ENCODE results near the gene RNASE9. TPM values are rescaled to one million over a fixed set of nuclear protein-coding genes. Genes with fewer than 3 reads are reported as not detected.

RNASE9 gene
- total RNA-seq, 1 experiment from 2014 or later = not detected

DNA sequence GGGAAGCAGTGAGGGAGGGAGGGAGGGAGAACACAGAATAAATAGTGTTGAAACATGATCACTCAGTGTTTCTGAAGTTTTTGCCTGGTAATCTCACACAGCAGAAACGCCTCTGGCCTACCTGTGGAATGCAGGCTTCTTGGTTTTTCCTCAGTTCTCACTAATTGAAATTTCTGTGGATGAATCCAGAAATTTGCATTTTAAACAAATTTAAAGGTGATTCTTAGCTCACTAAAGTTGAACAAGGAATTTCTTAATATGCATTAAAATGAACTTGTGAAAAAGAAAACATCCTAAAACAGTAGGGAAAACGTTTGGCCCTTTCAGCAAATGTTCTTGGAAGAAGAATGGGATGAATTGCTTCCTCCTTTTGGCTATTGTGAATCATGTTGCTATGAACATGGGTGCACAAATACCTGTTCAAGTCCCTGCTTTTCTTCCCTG lies 1.4 kb downstream of the RNASE9 start:
- H3K36me3 ChIP-seq (replicated peaks; ENCODE audit: control insufficient read depth, insufficient read depth, low read length) = no peaks in the 10 kb centered on the region
- DNase-seq = no peak
- no peaks in the 10 kb centered on the region for H3K27me3 ChIP-seq (ENCODE audit: control insufficient read depth, insufficient read depth, low read length)
- no peak overlapping the region for H3K4me3 ChIP-seq (ENCODE audit: insufficient read depth, low read depth, low read length)

DNA sequence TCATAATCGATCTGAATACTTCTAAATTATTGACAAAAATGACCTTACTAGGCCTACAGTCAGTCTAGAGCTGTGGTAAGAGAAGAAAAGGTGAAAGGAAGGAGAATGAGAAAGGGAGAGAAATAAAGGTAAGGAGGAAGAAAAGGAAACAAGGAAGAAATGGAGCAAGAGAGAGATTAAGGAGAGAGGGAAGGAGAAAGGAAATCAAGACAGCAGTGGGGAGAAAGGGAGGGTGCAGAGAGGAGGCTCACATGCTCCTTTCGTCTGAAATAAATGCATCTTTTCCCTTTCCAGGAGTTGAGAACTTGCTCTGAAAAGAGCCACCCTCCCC lies 3.7 kb downstream of the RNASE9 start:
- no peaks in the 10 kb centered on the region for H3K36me3 ChIP-seq (replicated peaks; ENCODE audit: control insufficient read depth, insufficient read depth, low read length)

DNA sequence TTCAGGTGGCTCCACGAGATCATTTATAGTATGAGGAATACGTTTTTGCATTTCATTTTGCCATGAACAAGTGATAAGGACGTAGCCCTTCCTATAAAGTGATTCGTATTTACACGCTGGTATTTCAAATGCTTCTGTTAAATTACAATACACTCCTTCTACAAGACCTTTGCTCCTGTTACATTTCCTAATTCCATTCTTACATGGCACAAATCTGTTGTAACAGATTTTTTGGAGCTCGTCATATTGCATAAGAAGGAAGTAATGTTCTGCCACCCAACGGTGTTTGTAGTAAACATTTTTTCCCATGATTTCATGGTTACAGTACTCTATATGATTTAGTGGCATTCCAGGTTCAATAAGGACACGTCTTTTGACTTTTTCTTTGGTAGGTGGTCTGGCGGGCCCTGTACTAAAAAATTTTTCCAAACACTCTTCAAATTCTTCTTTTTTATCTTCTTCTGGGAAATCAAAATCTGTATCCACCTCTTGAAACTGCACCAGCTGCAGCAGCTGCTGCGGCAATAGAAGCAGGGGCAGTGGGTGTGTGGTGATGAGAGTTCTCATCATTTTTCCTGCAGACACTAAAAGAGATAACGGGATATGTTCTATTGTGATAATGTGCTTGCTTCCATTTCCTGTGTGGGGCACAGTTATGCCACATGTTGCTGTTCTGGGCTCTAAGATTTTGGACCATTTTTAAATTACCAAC lies 4.2 kb downstream of the RNASE9 start:
- Histone ChIP-seq H3K4me3 (ENCODE audit: insufficient read depth, low read depth, low read length) (no peak overlapping the region), H3K27me3 (ENCODE audit: control insufficient read depth, insufficient read depth, low read length) (no peaks in the 10 kb centered on the region), H3K36me3 (replicated peaks; ENCODE audit: control insufficient read depth, insufficient read depth, low read length) (no peaks in the 10 kb centered on the region)
- no peak for DNase-seq

More for the DNA sequence above, 3.7 kb downstream of the RNASE9 start:
- Histone ChIP-seq H3K4me3 (ENCODE audit: insufficient read depth, low read depth, low read length) (no peak overlapping the region), H3K27me3 (ENCODE audit: control insufficient read depth, insufficient read depth, low read length) (no peaks in the 10 kb centered on the region)
- DNase-seq = no peak

DNA sequence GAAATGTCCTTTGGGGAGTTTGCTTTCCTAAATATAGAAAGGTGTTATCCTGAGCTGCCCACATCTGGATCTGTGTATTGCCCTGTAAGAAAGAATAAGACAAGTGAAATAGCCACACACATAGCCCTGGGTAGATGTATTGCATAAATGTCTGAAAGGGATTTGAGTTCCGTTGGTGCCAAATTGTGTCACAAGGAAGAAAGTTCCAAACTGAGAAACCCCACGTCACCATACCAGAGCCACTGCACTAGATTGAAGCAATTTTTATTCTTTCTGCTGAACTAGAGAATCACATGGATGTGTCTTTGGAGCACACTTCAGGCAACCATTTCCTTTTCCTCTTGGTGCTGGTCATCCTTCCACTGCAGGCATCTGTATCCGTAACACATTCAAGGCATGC lies 5.0 kb downstream of the RNASE9 start:
- H3K36me3 ChIP-seq (replicated peaks; ENCODE audit: control insufficient read depth, insufficient read depth, low read length) = no peaks in the 10 kb centered on the region
- no peak overlapping the region for H3K4me3 ChIP-seq (ENCODE audit: insufficient read depth, low read depth, low read length)
- no peak for DNase-seq
- no peaks in the 10 kb centered on the region for H3K27me3 ChIP-seq (ENCODE audit: control insufficient read depth, insufficient read depth, low read length)

DNA sequence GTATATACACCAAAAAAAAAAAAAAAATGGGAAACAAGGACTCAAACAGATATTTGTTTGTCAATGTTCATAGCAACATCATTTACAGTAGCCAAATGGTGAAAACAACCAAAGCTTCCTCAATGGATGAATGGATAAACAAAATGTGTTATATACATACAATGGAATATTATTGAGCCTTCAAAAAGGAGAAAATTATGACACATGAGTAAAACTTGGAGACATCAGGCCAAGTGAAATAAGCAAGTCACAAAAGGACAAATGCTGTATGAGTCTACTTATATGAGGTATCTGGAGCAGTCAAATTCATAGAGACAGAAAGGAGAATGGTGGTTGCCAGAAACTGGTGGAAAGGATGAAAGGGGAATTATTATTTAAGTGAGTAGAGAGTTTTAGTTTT lies 7.8 kb downstream of the RNASE9 start:
- no peaks in the 10 kb centered on the region for H3K36me3 ChIP-seq (replicated peaks; ENCODE audit: control insufficient read depth, insufficient read depth, low read length)
- H3K27me3 ChIP-seq (ENCODE audit: control insufficient read depth, insufficient read depth, low read length) = no peaks in the 10 kb centered on the region
- no peak for DNase-seq
- no peak overlapping the region for H3K4me3 ChIP-seq (ENCODE audit: insufficient read depth, low read depth, low read length)

DNA sequence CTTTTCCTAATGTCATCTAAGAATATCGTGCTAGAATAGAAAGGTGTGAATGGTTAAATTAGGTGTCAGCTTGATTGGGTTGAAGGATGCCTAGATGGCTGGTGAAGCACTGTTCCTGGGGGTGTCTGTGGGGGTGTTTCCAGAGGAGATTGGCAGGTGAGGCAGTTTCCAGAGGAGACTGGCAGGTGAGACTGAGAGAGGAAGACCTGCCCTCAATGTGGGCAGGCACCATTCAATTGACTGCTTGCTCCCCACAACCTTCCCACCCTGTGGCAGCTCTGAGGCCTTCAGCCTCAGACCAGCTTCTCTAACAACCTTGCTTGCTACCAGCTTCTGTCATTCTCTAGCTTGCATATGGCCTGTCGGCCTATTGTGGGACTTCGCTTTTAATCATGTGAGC lies 9.2 kb downstream of the RNASE9 start:
- Histone ChIP-seq H3K36me3 (replicated peaks; ENCODE audit: control insufficient read depth, insufficient read depth, low read length) (no peaks in the 10 kb centered on the region), H3K27me3 (ENCODE audit: control insufficient read depth, insufficient read depth, low read length) (no peaks in the 10 kb centered on the region), H3K4me3 (ENCODE audit: insufficient read depth, low read depth, low read length) (no peak overlapping the region)
- no peak for DNase-seq

DNA sequence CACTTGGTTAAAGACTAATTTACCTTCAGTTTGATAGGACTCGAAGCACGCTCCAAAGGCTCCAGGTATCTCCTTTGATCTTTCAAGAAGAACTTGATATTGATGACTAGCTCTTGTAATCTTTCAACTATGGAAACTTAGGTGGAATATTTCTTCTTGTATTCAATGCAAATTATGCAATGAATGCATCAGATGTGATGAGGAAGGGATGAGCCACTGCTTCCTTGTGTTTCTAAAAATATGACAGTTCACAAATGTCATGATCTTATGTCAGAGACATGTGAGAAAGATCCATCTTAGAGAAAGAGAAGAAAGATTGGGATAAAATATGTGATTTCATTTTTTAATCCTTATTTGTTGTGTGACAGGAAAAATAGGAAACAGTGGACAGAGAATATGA lies 9.9 kb downstream of the RNASE9 start:
- no peak overlapping the region for H3K4me3 ChIP-seq (ENCODE audit: insufficient read depth, low read depth, low read length)
- DNase-seq = no peak
- H3K27me3 ChIP-seq (ENCODE audit: control insufficient read depth, insufficient read depth, low read length) = no peaks in the 10 kb centered on the region
- no peaks in the 10 kb centered on the region for H3K36me3 ChIP-seq (replicated peaks; ENCODE audit: control insufficient read depth, insufficient read depth, low read length)

DNA sequence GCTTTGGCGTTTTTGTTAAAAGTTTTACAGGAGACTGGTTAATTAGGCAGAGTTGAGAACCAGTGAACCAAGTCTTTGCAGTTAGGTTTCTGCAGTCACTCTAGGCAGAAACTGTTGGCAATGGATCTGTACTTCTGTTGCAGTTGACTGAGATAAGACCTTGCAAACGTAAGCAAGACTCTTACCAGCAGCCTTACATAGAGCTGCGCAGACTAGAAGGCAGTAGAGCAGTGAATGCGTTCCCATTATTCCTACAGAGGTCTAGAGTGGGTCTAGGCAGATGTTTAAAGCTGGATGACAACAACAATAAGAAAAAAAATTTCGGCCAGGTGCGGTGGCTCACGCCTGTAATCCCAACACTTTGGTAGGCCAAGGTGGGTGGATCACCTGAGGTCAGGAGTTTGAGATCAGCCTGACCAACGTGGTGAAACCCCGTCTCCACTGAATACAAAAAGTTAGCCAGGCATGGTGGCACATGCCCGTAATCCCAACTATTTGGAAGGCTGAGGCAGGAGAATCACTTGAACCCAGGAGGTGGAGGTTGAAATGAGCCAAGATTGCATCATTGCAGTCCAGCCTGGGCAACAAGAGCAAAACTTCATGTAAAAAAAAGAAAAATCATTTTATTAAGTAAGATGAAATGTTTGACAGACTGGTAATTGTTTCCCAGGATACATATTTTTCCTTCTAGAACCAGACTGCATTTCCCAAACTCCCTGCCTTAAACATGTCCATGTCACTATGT lies 12.3 kb downstream of the RNASE9 start:
- Histone ChIP-seq H3K27me3 (ENCODE audit: control insufficient read depth, insufficient read depth, low read length) (no peaks in the 10 kb centered on the region), H3K4me3 (ENCODE audit: insufficient read depth, low read depth, low read length) (no peak overlapping the region), H3K36me3 (replicated peaks; ENCODE audit: control insufficient read depth, insufficient read depth, low read length) (no peaks in the 10 kb centered on the region)
- DNase-seq = no peak

DNA sequence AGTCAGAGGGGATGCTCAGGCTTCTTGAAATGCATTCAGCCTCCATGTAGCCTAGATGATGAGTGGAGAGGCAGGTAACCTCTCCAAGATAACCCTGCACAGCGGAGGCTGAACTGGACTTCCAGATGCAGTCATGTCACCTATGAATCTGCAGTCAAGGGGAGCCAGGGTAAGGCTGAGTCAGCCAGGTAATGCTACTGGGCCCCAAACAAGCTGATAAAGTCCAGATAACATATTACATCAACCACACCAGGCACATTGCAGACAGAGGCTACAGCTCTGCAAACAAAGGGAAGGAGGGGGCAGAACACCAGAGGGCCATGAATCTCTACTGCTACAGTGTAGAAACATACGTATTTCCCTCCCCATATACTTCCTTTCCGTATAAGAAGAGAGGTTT lies 14.0 kb downstream of the RNASE9 start:
- no peak for DNase-seq
- no peaks in the 10 kb centered on the region for H3K36me3 ChIP-seq (replicated peaks; ENCODE audit: control insufficient read depth, insufficient read depth, low read length)
- no peaks in the 10 kb centered on the region for H3K27me3 ChIP-seq (ENCODE audit: control insufficient read depth, insufficient read depth, low read length)
- H3K4me3 ChIP-seq (ENCODE audit: insufficient read depth, low read depth, low read length) = no peak overlapping the region

DNA sequence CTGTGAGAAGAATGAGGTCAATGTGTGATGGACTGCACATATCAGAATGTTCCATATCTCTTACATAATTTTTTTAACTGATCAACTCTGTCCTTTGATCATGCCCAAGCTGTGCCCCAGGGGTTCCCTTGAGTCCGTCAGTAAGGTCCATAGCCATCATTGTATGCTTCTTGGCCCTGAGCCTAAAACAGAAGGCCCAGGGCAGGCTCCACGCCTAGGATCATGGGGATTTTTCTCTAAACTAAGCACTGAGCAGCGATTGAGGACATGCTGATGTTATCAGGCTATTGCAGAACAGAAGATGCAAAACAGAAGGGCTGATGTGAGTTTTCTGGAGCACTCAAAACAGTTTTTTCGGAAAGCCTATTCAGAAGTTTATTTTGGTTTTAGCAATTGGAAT lies 20.9 kb downstream of the RNASE9 start:
- Histone ChIP-seq H3K4me3 (ENCODE audit: insufficient read depth, low read depth, low read length) (no peak overlapping the region), H3K36me3 (replicated peaks; ENCODE audit: control insufficient read depth, insufficient read depth, low read length) (no peaks in the 10 kb centered on the region), H3K27me3 (ENCODE audit: control insufficient read depth, insufficient read depth, low read length) (no peaks in the 10 kb centered on the region)
- DNase-seq = no peak

DNA sequence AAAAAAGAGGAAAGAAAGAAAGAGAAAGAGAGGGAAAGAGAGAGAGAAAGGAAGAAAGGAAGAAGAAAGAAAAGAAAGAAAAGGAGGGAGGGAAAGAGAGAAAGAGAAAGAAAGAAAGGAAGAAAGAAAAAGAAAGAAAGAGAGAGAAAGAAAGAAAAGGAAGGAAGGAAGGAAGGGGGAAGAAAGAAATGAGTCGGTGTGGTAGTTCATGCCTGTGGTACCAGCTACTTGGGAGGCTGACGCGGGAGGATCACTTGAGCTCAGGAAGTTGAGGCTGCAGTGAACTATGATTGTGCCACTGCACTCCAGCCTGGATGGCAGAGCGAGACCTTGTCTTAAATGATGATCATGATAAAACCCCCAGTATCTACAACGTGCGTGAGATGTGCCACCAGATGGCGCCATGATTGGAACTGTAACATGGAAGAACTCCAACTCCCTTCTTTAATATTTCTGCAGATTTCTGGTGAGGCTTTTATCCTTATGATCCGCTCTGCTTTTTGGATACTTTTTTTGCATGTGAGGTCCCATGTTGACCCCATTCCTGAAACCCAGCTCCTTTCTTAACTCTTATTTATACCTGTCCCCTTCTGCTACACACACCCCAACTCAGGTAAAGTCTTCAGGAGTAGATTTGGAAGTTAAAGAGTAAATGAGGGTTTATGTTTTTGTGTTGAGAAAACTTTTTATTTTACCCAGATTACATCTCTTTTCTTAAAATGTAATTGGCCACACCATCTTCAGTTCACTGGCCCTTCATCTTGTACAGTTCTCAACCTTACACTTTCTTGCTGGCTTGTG lies 29.9 kb downstream of the RNASE9 start:
- Histone ChIP-seq H3K36me3 (replicated peaks; ENCODE audit: control insufficient read depth, insufficient read depth, low read length) (no peaks in the 10 kb centered on the region), H3K27me3 (ENCODE audit: control insufficient read depth, insufficient read depth, low read length) (no peaks in the 10 kb centered on the region), H3K4me3 (ENCODE audit: insufficient read depth, low read depth, low read length) (no peak overlapping the region)
- DNase-seq = peak; percentile 62

DNA sequence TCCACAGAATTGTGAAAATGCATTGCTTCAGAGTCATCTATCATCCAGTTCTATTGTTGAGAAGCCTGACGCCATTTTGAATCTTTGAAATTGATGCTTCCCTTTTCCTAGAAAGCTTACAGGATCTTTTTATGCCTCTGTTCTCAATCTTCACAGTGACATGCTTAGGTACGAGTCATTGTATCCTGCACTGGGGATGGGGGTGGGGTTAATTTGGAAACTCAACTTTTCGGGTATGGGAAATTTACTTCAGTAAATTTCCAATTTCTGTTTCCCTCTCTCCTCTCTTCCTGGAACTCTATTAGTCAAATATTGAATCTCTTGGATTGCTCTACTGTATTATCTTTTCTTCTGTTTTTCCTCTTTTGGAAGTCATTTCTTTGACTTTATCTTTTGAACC lies 31.0 kb downstream of the RNASE9 start:
- Histone ChIP-seq H3K27me3 (ENCODE audit: control insufficient read depth, insufficient read depth, low read length) (no peaks in the 10 kb centered on the region), H3K4me3 (ENCODE audit: insufficient read depth, low read depth, low read length) (no peak overlapping the region), H3K36me3 (replicated peaks; ENCODE audit: control insufficient read depth, insufficient read depth, low read length) (no peaks in the 10 kb centered on the region)
- DNase-seq = no peak

DNA sequence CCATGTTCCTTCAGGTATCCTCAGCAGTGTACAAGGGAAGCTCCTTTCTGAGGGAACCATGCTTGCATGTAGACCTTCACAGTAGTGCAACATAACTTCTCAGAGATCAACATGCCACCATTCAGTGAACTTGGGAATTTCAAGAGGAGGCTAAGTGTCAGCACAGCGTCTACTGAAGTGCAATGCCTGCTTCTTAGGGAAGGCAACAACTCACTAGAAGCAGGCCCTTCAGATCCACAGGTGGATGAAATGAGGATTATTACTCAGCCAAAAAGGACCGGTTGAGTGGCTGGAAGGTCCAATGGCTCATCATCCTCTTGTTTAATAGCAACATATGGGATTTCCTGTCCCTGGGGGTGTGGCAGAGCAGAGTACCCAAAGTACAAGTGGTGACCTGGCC lies 36.8 kb downstream of the RNASE9 start:
- no peak for DNase-seq
- no peaks in the 10 kb centered on the region for H3K36me3 ChIP-seq (replicated peaks; ENCODE audit: control insufficient read depth, insufficient read depth, low read length)
- H3K4me3 ChIP-seq (ENCODE audit: insufficient read depth, low read depth, low read length) = no peak overlapping the region
- no peaks in the 10 kb centered on the region for H3K27me3 ChIP-seq (ENCODE audit: control insufficient read depth, insufficient read depth, low read length)

DNA sequence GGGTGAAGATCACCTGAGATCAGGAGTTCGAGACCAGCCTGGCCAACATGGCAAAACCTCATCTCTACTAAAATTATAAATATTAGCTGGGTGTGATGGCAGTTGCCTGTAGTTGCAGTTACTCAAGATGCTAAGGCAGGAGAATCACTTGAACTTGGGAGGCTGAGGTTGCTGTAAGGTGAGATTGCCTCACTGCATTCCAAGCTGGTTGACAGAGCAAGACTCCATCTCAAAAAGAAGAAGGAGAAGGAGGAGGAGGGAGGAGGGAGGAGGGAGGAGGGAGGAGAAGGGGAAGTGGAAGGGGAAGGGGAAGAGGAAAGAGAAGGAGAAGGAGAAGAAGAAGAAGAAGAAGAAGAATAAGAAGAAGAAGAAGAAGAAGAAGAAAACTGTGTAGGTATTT lies 38.5 kb downstream of the RNASE9 start:
- no peak for DNase-seq
- H3K27me3 ChIP-seq (ENCODE audit: control insufficient read depth, insufficient read depth, low read length) = no peaks in the 10 kb centered on the region
- H3K36me3 ChIP-seq (replicated peaks; ENCODE audit: control insufficient read depth, insufficient read depth, low read length) = no peaks in the 10 kb centered on the region
- H3K4me3 ChIP-seq (ENCODE audit: insufficient read depth, low read depth, low read length) = no peak overlapping the region

DNA sequence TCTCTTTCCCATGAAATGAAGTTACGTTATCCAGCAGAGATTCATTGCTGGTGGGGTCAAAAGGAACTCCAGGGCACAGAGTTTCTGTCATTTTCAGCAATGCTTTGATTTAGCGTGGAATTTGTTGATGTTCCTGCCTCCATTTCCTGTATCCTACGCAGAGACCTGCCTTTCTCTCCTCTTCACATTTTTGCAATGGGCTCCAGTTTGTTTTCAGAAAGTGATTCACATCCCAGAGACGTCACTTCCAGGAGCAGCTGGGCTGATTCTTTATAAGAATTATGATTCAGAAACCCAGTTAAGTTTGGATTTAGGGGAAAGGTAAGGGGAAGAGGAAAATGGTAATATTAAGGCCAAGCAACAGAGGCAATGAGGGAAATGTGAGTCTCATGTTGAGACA lies 43.9 kb downstream of the RNASE9 start:
- Histone ChIP-seq H3K36me3 (replicated peaks; ENCODE audit: control insufficient read depth, insufficient read depth, low read length) (no peaks in the 10 kb centered on the region), H3K4me3 (ENCODE audit: insufficient read depth, low read depth, low read length) (no peak overlapping the region), H3K27me3 (ENCODE audit: control insufficient read depth, insufficient read depth, low read length) (no peaks in the 10 kb centered on the region)
- no peak for DNase-seq

All from H7 (cell line).